ENCODE data around the gene BTBD8. TPM values are rescaled to one million over a fixed set of nuclear protein-coding genes. Genes with fewer than 3 reads are reported as not detected.

The BTBD8 gene
- total RNA-seq, 1 donor from 2014 or later = 4.0 TPM

- no peaks in the 10 kb centered on the region for H3K4me1 ChIP-seq
- no peak overlapping the region for H3K27ac ChIP-seq (replicated peaks)
- no peak for DNase-seq
- TF ChIP-seq CTCF (IDR thresholded peaks at IDR 0.05; ENCODE audit: borderline replicate concordance) = no peak
- H3K27me3 ChIP-seq (ENCODE audit: low read depth) = no peaks in the 10 kb centered on the region
- intact Hi-C loops (cut with micrococcal nuclease) = no loop called here
- no peaks in the 10 kb centered on the region for H3K36me3 ChIP-seq
- H3K4me3 ChIP-seq = no peak overlapping the region
- peaks cover 16% of the 10 kb centered on the region for H3K9me3 ChIP-seq (replicated peaks)
Measured at GRCh38 chr1:92211166-92211565, 131.0 kb downstream of the BTBD8 start.

GRCh38 chr1:92217721-92218120, 137.6 kb downstream of the BTBD8 start, which contains the start of gene C1orf146:
Gene C1orf146, plus strand, starts transcription at chr1:92217915. Its CDS starts 13,506 bp downstream, at chr1:92231421.
- Histone ChIP-seq H3K27me3 (ENCODE audit: low read depth) (no peaks in the 10 kb centered on the region), H3K4me3 (no peak within 1 kb of the TSS), H3K36me3 (no peaks in the 10 kb centered on the region), H3K9me3 (replicated peaks) (no peaks in the 10 kb centered on the region), H3K27ac (replicated peaks) (no peak within 1 kb of the TSS), H3K4me1 (no peaks in the 10 kb centered on the region)
- intact Hi-C loops (cut with micrococcal nuclease) = no loop called here
- no peak for DNase-seq
- no peak for TF ChIP-seq CTCF (IDR thresholded peaks at IDR 0.05; ENCODE audit: borderline replicate concordance)

- H3K27me3 ChIP-seq (ENCODE audit: low read depth) = no peaks in the 10 kb centered on the region
- no peak for DNase-seq
- no peak overlapping the region for H3K27ac ChIP-seq (replicated peaks)
- TF ChIP-seq CTCF (IDR thresholded peaks at IDR 0.05; ENCODE audit: borderline replicate concordance) = no peak
- H3K9me3 ChIP-seq (replicated peaks) = no peaks in the 10 kb centered on the region
- H3K36me3 ChIP-seq = no peaks in the 10 kb centered on the region
- H3K4me1 ChIP-seq = no peaks in the 10 kb centered on the region
- intact Hi-C loops (cut with micrococcal nuclease) = no loop called here
- H3K4me3 ChIP-seq = no peak overlapping the region
Measured at GRCh38 chr1:92218559-92218958, 138.4 kb downstream of the BTBD8 start.

- no peaks in the 10 kb centered on the region for H3K9me3 ChIP-seq (replicated peaks)
- H3K4me1 ChIP-seq = no peaks in the 10 kb centered on the region
- no peak for DNase-seq
- no peak overlapping the region for H3K27ac ChIP-seq (replicated peaks)
- no peak overlapping the region for H3K4me3 ChIP-seq
- TF ChIP-seq CTCF (IDR thresholded peaks at IDR 0.05; ENCODE audit: borderline replicate concordance) = no peak
- H3K36me3 ChIP-seq = no peaks in the 10 kb centered on the region
- intact Hi-C loops (cut with micrococcal nuclease) = no loop called here
- H3K27me3 ChIP-seq (ENCODE audit: low read depth) = no peaks in the 10 kb centered on the region
Measured at GRCh38 chr1:92219028-92219427, 138.9 kb downstream of the BTBD8 start.

GRCh38 chr1:92228401-92228800, 148.3 kb downstream of the BTBD8 start:
- Histone ChIP-seq H3K36me3 (no peaks in the 10 kb centered on the region), H3K9me3 (replicated peaks) (no peaks in the 10 kb centered on the region), H3K4me1 (no peaks in the 10 kb centered on the region), H3K27ac (replicated peaks) (no peak overlapping the region), H3K27me3 (ENCODE audit: low read depth) (no peaks in the 10 kb centered on the region), H3K4me3 (no peak overlapping the region)
- TF ChIP-seq CTCF (IDR thresholded peaks at IDR 0.05; ENCODE audit: borderline replicate concordance) = no peak
- intact Hi-C loops (cut with micrococcal nuclease) = no loop called here
- no peak for DNase-seq

GRCh38 chr1:92230736-92231135, 150.6 kb downstream of the BTBD8 start:
- Histone ChIP-seq H3K4me3 (no peak overlapping the region), H3K9me3 (replicated peaks) (no peaks in the 10 kb centered on the region), H3K27me3 (ENCODE audit: low read depth) (no peaks in the 10 kb centered on the region), H3K27ac (replicated peaks) (no peak overlapping the region), H3K4me1 (no peaks in the 10 kb centered on the region), H3K36me3 (no peaks in the 10 kb centered on the region)
- intact Hi-C loops (cut with micrococcal nuclease) = no loop called here
- TF ChIP-seq CTCF (IDR thresholded peaks at IDR 0.05; ENCODE audit: borderline replicate concordance) = no peak
- no peak for DNase-seq

Data from left ventricle myocardium inferior (tissue), 1 donor.